HL-60/S4 treated with phorbol 12-myristate 13-acetate at 8.2 ng/mL for 4 days and 3 days (cell line): ENCODE data around the gene EML1.

Experiments
- in situ Hi-C: fragments of 300-500 bp; cut with MboI; formaldehyde crosslinking; loops from 2 replicates; pipeline ENCODE4 v1.15.0; 2022; ENCODE audit warnings: low sequenced_read_pairs

The EML1 gene

DNA sequence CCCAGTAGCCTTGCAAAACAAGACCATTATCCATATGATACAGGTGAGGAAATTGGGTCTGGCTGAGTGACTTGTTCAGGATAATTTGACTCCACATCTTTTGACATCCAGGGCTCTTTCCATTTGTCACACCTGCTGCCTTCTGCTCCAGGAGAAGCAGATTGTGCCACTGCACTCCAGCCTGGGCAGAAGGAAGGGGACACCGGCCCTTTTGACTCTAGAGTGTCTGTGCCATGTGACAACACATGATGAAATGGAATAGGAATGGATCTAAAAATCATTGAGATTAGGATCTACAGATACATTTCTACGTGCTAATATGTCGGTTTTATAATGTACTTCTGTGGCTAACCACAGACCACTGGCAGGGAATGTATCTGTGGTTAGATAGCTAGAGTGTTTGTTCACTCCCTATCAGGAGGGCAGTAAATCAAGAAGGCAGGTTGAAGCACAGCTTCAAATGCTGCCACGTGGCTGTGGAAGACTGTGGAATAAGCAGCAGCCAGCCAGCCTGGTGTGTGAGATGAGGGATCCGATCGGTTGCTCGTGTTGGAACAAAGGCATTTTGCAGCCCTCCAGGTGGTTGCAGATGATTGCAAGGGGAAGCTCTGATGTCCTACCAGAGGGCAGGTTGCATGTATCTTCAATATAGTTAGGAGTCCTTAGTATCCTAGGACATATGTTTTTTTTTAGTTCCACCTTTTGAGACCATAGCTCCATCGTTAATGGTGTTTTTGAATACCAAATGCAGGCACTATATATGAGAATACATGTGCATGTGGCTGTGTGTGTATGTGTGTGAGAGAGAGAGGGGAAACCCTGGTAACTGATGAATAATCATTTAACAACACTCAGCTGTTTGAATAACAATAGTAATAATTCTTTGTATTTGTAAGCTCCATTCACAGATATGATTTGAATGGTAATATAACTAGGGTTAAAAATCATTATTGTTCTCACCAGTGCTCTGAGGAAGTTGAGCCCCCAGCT, 28.6 kb downstream of the EML1 start:
- in situ Hi-C loops = no loop called here

DNA sequence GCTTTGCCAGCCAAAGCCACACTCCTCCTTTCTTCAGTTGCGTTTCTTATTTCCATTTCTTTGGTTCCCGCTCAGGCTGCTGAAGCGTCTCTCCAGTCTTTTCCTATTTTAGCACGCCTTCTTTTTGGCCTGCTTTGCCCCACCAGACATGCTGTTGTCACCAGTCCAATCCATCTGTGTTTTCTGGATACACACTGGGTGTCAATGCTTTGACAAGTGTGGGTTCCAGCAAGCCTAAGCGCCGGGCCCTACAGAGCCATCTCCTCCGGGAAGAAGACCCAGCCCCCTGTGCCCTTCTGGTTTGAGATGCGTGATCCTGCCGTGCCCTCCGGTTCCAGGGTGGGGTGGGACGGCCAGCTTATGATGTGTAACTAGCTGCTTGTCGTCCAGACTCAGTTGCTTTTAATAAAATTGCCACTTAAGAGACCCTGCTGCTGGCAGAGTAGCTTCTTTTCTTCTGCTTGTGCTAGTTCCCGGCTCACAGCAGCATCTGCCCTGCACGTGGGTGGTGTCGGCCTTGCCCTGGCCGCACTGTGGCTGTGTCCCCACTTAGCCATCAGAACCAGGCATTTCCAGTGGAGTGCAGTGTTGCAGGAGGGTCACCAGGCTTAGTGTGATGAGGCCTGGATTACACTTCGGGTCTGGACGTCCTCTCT, 29.7 kb downstream of the EML1 start:
- in situ Hi-C loops = no loop called here

- in situ Hi-C loops = no loop called here
These were observed 31.6 kb downstream of the EML1 start for GRCh38 chr14:99824776-99825175.

GRCh38 chr14:99829450-99829849, 36.2 kb downstream of the EML1 start:
- in situ Hi-C loops = no loop called here

GRCh38 chr14:99831303-99831702, 38.1 kb downstream of the EML1 start:
- in situ Hi-C loops = no loop called here

DNA sequence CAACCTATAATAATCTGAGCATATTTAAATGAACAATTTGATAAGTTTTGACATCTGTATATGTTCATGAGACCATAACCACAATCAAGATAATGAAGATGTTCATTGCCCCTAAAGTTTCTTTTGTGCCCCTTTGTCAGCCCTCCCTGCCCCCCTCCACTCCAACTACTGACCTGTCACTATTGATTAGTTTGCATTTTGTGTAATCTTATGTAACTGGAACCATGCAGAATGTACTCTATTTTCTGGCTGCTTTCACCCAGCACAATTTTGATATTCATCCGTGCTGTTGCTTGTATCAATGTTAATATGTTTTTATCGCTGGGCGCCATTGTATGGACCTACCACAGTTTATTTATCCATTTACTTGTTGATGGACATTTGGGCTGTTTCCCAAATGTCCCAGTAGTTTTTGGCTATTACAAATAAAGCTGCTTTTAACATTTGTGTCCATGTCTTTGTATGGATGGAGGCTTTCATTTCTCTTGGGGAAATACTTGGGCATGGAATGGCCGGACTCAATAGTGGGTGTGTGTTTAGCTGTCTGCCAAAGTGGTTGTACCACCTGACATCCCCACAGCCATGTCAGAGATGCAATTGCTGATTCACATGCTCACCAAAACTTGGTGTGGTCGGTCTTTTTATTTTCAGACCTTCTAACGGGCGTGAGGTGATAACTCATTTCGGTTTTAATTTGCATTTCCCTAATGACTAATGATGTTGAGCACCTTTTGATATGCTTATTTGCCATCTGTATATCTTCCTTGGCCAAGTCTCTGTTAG, 38.9 kb downstream of the EML1 start:
- in situ Hi-C loops = no loop called here

- in situ Hi-C loops = no loop called here
These were observed 44.6 kb downstream of the EML1 start for GRCh38 chr14:99837822-99838221.

DNA sequence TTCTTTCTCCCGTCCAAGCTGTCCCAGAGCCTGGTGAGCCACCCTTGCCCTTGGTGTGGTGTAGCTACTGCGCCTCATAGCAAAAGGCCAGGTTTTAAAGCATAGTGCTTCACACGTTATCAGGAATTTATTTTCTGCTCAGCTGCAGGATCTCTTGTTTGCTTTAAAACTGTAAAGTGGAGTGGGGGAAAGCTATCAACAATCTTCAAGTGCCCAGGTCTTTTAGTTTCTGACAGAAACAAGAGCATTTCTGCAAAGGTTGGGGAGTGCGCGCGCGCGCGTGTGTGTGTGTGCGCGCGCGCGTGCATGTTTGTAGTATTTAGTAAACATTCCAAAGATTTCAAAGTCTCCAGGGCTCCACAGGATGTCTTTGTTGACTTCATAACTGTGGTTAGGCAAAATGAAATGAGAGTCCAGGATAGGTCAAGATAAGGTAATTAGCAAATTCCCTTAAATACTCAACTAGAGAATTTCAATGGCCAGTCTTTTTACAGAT, 45.5 kb downstream of the EML1 start:
- in situ Hi-C loops = no loop called here

- in situ Hi-C loops = no loop called here
These were observed 46.5 kb downstream of the EML1 start for GRCh38 chr14:99839696-99840095.

GRCh38 chr14:99840265-99840664, 47.1 kb downstream of the EML1 start:
- in situ Hi-C loops = no loop called here

- in situ Hi-C loops = no loop called here
These were observed 47.6 kb downstream of the EML1 start for GRCh38 chr14:99840774-99841305.

- in situ Hi-C loops = no loop called here
These were observed 48.3 kb downstream of the EML1 start for GRCh38 chr14:99841436-99842071.

DNA sequence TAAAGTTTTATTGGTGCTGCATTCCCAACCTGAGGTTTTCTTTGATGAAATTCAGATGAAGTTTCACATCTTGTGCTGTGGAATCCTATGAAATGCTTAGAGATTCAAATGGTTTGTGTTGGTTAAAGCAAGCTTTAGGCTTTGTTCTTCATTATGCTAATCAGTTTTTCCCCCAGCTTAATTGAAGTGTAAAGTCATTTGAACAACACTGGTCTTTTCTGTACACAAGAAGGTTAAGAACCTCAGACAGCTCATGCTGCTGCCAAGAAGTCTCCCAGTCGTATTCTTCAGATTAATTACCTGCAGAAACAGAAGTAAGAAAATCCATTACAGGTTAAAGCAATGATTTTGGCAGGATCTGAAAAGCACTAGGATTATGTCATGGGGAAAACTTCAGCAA, 48.9 kb downstream of the EML1 start:
- in situ Hi-C loops = no loop called here

GRCh38 chr14:99846808-99847207, 53.6 kb downstream of the EML1 start:
- in situ Hi-C loops = no loop called here

GRCh38 chr14:99850709-99851108, 57.5 kb downstream of the EML1 start:
- in situ Hi-C loops = no loop called here

DNA sequence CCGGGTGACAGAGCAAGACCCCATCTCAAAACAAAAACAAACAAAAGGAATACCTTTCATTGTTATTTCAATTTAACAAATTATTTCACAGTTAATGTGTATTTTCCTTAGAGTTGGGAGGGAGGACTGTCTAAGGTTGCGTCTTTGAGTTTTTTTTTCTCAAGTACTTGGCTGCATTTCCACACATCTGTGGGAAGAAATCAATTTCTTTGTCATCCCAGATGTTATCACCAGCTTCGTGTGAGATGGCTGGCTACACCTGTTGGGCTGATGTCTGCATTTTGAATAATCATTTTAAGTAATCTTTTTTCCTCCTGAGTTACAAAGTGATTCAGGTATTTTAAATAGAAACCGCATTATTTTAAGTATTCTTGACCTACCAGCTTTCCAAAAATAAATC, 59.4 kb downstream of the EML1 start:
- in situ Hi-C loops = no loop called here

- in situ Hi-C loops = no loop called here
These were observed 60.0 kb downstream of the EML1 start for GRCh38 chr14:99853206-99853605.

DNA sequence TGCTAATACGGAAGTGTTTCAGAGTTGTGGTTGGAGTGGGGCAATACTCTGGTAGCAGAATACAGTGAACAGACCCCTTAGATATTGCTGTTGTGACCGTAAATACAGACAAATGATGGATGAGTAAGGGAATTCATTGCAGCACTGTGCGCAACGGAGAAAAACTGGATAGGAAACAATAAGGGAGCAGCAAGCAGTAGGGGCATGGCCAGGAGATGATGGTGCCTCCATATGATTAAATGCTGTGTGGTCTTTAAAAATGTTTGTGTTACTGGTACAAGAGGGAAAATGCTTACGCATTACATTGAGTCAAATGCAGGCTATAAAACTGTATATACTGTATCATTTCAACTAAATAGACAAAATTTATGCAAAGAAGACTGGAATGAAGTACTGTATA, 61.6 kb downstream of the EML1 start:
- in situ Hi-C loops = no loop called here

- in situ Hi-C loops = no loop called here
These were observed 62.1 kb downstream of the EML1 start for GRCh38 chr14:99855271-99855670.

DNA sequence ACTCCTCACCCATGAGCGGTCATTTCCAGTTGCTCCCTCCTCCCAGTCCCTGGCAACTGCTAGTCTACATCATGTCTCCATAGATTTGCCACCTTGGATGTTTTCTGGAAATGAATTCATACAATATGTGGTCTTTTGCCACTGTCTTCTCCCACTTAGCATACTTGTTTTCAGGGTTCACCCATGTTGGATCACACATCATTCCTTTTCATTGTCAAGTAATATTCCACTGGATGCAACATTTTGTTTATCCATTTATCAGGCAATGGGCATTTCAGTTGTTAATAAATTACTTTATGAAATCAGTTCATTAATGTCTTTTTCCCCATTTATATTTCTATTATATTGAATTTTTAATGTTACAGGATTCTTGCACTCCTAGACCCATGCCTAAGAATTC, 64.3 kb downstream of the EML1 start:
- in situ Hi-C loops = no loop called here

- in situ Hi-C loops = no loop called here
These were observed 67.0 kb downstream of the EML1 start for GRCh38 chr14:99860219-99860618.
